WTC11 (cell line): ENCODE data around the gene SSC5D. TPM values are rescaled to one million over a fixed set of nuclear protein-coding genes. Genes with fewer than 3 reads are reported as not detected.
A peak's percentile ranks its signal among the peaks of the same experiment; 100 is the strongest.

Experiments used
- ATAC-seq: fragments of 200-7000 bp; cut with Tn5 transposase; 2 replicates; pipeline ENCODE4 v1.10.0; 2021; ENCODE audit warnings: mild to moderate bottlenecking, moderate library complexity
- CTCF ChIA-PET: fragments of 300-600 bp; sonication (Branson Sonifier 250); formaldehyde crosslinking; loops from one replicate; lab custom pipeline; 2021; ENCODE audit warnings: antibody characterized with exemption; lab: Charles Lee
- POLR2A ChIA-PET: fragments of 350-600 bp; sonication (Branson Sonifier 250); formaldehyde crosslinking; loops from one replicate; lab custom pipeline; 2021; ENCODE audit warnings: antibody characterized with exemption; lab: Charles Lee
- DNase-seq: peaks from one replicate; pipeline ENCODE4 v3.0.0; 2021; ENCODE audit warnings: low spot score
- H3K27ac Mint-ChIP-seq: 2 replicates; pipeline ENCODE4 v1.8.0; 2021; ENCODE audit warnings: mixed read lengths
- H3K27me3 Mint-ChIP-seq: 2 replicates; pipeline ENCODE4 v1.8.0; 2021; ENCODE audit warnings: low read depth, mild to moderate bottlenecking, moderate library complexity, mixed read lengths
- H3K36me3 Mint-ChIP-seq: 2 replicates; pipeline ENCODE4 v1.8.0; 2021; ENCODE audit warnings: mixed read lengths
- H3K4me1 Mint-ChIP-seq: 2 replicates; pipeline ENCODE4 v1.8.0; 2022; ENCODE audit warnings: mixed read lengths
- H3K4me3 Mint-ChIP-seq: 2 replicates; pipeline ENCODE4 v1.8.0; 2021; ENCODE audit warnings: mild to moderate bottlenecking, moderate library complexity, mixed read lengths
- H3K9me3 Mint-ChIP-seq: 2 replicates; pipeline ENCODE4 v1.8.0; 2021; ENCODE audit warnings: mixed read lengths
- GRHL2 ChIP-seq: fragments of 250-450 bp; sonication (Bioruptor Pico); IDR thresholded peaks from 2 replicates; pipeline ENCODE4 v1.8.0; 2022; ENCODE audit warnings: mild to moderate bottlenecking, moderate library complexity; ENCODE audit not compliant: insufficient replicate concordance, severe bottlenecking
- GTF2I ChIP-seq: fragments of 250-450 bp; sonication (Bioruptor Pico); conservative IDR thresholded peaks from 2 replicates; pipeline ENCODE4 v1.4.0; 2021; ENCODE audit warnings: mild to moderate bottlenecking
- JAZF1 ChIP-seq: fragments of 250-450 bp; sonication (Bioruptor Pico); IDR thresholded peaks from 2 replicates; pipeline ENCODE4 v1.9.0; 2021; ENCODE audit warnings: moderate library complexity, mild to moderate bottlenecking, inconsistent platforms
- NFYB ChIP-seq: sonication (generic); formaldehyde crosslinking; conservative IDR thresholded peaks from 2 replicates; pipeline ENCODE4 v1.8.0; 2022; ENCODE audit warnings: low read depth, missing genetic modification reagents
- NR3C1 ChIP-seq: sonication (generic); formaldehyde crosslinking; conservative IDR thresholded peaks from 2 replicates; pipeline ENCODE4 v1.8.1; 2023; ENCODE audit warnings: low read depth, mild to moderate bottlenecking, missing genetic modification reagents
- PRRX2 ChIP-seq: fragments of 250-450 bp; sonication (Bioruptor Pico); IDR thresholded peaks from 2 replicates; pipeline ENCODE4 v1.8.0; 2021; ENCODE audit warnings: mild to moderate bottlenecking
- SP1 ChIP-seq: sonication (generic); formaldehyde crosslinking; conservative IDR thresholded peaks from 2 replicates; pipeline ENCODE4 v1.8.1; 2022; ENCODE audit warnings: missing genetic modification reagents
- TEAD1 ChIP-seq: sonication (generic); formaldehyde crosslinking; IDR thresholded peaks from 2 replicates; pipeline ENCODE4 v1.8.0; 2022; ENCODE audit warnings: mild to moderate bottlenecking, missing genetic modification reagents
- TP53 ChIP-seq: sonication (generic); formaldehyde crosslinking; IDR thresholded peaks from 2 replicates; pipeline ENCODE4 v1.8.1; 2023; ENCODE audit warnings: mild to moderate bottlenecking, missing genetic modification reagents
- ZBTB21 ChIP-seq: sonication (generic); formaldehyde crosslinking; IDR thresholded peaks from 2 replicates; pipeline ENCODE4 v1.8.1; 2023; ENCODE audit warnings: mild to moderate bottlenecking, missing genetic modification reagents, borderline replicate concordance
- ZNF121 ChIP-seq: sonication (generic); formaldehyde crosslinking; IDR thresholded peaks from 2 replicates; pipeline ENCODE4 v1.8.0; 2023; ENCODE audit warnings: missing genetic modification reagents
- ZNF263 ChIP-seq: sonication (generic); formaldehyde crosslinking; IDR thresholded peaks from 2 replicates; pipeline ENCODE4 v1.8.1; 2022; ENCODE audit warnings: low read depth, mild to moderate bottlenecking, moderate library complexity, missing genetic modification reagents
- ZNF317 ChIP-seq: sonication (generic); formaldehyde crosslinking; IDR thresholded peaks from 2 replicates; pipeline ENCODE4 v1.8.1; 2023; ENCODE audit warnings: low read depth, mild to moderate bottlenecking, moderate library complexity, missing genetic modification reagents, borderline replicate concordance
- ZNF416 ChIP-seq: fragments of 250-450 bp; sonication (Bioruptor Pico); IDR thresholded peaks from 2 replicates; pipeline ENCODE4 v1.9.0; 2021; ENCODE audit warnings: mild to moderate bottlenecking, inconsistent platforms
- total RNA-seq: library from RNA; stranded (reverse); gene quantifications from 3 replicates; pipeline ENCODE4 v1.2.3, GENCODE V29; 2021
- TF ChIP-seq, protein P1 (sequence below): sonication (generic); formaldehyde crosslinking; IDR thresholded peaks from 2 replicates; pipeline ENCODE4 v1.8.0; 2022; ENCODE audit warnings: missing genetic modification reagents
- TF ChIP-seq, protein P2 (sequence below): fragments of 250-450 bp; sonication (Bioruptor Pico); conservative IDR thresholded peaks from 2 replicates; pipeline ENCODE4 v1.9.0; 2021; ENCODE audit warnings: mild to moderate bottlenecking
- TF ChIP-seq, protein P3 (sequence below): fragments of 250-450 bp; sonication (Bioruptor Pico); IDR thresholded peaks from 2 replicates; pipeline ENCODE4 v1.9.0; 2021; ENCODE audit warnings: mild to moderate bottlenecking
- TF ChIP-seq, protein P4 (sequence below): sonication (generic); formaldehyde crosslinking; IDR thresholded peaks from 2 replicates; pipeline ENCODE4 v1.8.1; 2023; ENCODE audit warnings: mild to moderate bottlenecking, missing genetic modification reagents, borderline replicate concordance
- TF ChIP-seq, protein P5 (sequence below): sonication (generic); formaldehyde crosslinking; IDR thresholded peaks from 2 replicates; pipeline ENCODE4 v1.8.1; 2023; ENCODE audit warnings: mild to moderate bottlenecking, missing genetic modification reagents

The SSC5D gene
- total RNA-seq, 1 experiment from 2014 or later = 2.9 TPM

DNA sequence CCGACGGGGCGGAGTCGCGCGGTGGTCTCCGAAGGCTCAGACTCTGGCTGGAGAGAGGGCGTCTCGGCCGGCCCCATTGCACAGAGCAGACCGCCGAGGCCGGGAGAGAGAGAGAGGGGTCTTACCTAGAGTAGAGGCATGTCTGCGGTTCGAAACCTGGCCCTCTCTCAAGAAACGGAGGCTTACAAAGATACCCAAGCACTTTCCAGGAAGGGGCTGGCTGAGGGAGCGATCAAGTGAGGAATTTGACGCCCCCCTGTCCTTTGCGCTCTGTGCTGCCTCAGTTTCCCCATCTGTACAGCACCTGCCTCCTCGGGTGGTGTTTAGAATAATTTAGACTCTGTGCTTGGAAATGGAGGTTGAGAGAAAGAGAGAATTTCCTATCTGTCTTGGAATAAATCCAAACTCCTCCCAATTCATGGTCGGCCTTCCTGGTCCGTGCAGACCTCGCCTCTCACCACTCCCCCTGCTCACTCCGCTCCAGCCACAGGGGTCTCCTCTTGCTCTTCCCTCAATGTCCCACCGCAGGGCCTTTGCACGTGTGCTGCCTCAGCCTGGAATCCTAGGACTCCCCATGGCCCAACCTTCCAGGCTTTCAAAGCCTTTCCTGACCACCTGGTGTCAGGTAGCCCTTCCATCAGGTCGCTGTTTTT lies 26.1 kb upstream of the SSC5D start:
- ATAC-seq = no peak
- ChIA-PET POLR2A (interaction anchor here (0.7 to 1.0 kb wide), 5 partner anchors 14 to 137 kb away, joined by 3 to 5 read pairs (median 4); partner anchors contain the start of genes FIZ1, KMT5C, SSC5D and ZNF628), CTCF (interaction anchor here (0.6 to 2.7 kb wide), 32 partner anchors 9 to 393 kb away, joined by 3 to 19 read pairs (median 3); partner anchors contain the start of genes IL11, NAT14, ZNF628 and ZNF784)

DNA sequence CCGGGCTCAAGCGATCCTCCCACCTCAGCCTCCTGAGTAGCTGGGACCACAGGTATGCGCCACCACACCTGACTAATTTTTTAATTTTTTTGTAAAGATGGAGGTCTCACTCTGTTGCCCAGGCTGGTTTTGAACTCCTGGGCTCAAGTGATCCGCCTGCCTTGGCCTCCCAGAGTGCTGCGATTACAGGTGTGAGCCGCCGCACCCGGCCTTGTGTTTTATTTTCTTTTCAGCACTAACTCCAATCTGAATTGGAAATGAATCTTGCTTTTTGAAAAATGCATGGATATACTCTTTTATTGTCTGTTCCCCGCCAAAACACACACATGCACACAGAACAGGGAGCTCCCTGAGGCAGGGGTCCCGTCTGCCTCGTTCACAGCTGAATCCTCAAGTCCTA lies 25.5 kb upstream of the SSC5D start:
- Mint-ChIP-seq H3K4me1 (peaks cover 47% of the 10 kb centered on the region), H3K36me3 (no peaks in the 10 kb centered on the region), H3K27ac (no peak overlapping the region), H3K4me3 (peak overlapping the region; percentile 84), H3K27me3 (peaks cover 28% of the 10 kb centered on the region), H3K9me3 (no peaks in the 10 kb centered on the region)
- CTCF ChIA-PET = interaction anchor here (0.6 to 2.2 kb wide), 5 partner anchors 10 to 170 kb away, joined by 3 to 16 read pairs (median 7); partner anchors contain the start of gene ZNF628
- DNase-seq (no peak), ATAC-seq (no peak)
- POLR2A ChIA-PET = no interaction called here
- TF ChIP-seq, protein P1, sequence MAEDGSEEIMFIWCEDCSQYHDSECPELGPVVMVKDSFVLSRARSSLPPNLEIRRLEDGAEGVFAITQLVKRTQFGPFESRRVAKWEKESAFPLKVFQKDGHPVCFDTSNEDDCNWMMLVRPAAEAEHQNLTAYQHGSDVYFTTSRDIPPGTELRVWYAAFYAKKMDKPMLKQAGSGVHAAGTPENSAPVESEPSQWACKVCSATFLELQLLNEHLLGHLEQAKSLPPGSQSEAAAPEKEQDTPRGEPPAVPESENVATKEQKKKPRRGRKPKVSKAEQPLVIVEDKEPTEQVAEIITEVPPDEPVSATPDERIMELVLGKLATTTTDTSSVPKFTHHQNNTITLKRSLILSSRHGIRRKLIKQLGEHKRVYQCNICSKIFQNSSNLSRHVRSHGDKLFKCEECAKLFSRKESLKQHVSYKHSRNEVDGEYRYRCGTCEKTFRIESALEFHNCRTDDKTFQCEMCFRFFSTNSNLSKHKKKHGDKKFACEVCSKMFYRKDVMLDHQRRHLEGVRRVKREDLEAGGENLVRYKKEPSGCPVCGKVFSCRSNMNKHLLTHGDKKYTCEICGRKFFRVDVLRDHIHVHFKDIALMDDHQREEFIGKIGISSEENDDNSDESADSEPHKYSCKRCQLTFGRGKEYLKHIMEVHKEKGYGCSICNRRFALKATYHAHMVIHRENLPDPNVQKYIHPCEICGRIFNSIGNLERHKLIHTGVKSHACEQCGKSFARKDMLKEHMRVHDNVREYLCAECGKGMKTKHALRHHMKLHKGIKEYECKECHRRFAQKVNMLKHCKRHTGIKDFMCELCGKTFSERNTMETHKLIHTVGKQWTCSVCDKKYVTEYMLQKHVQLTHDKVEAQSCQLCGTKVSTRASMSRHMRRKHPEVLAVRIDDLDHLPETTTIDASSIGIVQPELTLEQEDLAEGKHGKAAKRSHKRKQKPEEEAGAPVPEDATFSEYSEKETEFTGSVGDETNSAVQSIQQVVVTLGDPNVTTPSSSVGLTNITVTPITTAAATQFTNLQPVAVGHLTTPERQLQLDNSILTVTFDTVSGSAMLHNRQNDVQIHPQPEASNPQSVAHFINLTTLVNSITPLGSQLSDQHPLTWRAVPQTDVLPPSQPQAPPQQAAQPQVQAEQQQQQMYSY (CRISPR knock-in tag) = no peak
- TF ChIP-seq JAZF1 (CRISPR knock-in tag) (no peak), GRHL2 (no peak), TEAD1 (no peak), TP53 (CRISPR knock-in tag) (no peak), ZNF416 (CRISPR knock-in tag) (no peak), ZNF317 (no peak), NR3C1 (CRISPR knock-in tag) (no peak), ZNF121 (no peak), ZNF263 (CRISPR knock-in tag) (no peak), PRRX2 (CRISPR knock-in tag) (no peak), SP1 (CRISPR knock-in tag) (no peak)
- TF ChIP-seq, protein P2, sequence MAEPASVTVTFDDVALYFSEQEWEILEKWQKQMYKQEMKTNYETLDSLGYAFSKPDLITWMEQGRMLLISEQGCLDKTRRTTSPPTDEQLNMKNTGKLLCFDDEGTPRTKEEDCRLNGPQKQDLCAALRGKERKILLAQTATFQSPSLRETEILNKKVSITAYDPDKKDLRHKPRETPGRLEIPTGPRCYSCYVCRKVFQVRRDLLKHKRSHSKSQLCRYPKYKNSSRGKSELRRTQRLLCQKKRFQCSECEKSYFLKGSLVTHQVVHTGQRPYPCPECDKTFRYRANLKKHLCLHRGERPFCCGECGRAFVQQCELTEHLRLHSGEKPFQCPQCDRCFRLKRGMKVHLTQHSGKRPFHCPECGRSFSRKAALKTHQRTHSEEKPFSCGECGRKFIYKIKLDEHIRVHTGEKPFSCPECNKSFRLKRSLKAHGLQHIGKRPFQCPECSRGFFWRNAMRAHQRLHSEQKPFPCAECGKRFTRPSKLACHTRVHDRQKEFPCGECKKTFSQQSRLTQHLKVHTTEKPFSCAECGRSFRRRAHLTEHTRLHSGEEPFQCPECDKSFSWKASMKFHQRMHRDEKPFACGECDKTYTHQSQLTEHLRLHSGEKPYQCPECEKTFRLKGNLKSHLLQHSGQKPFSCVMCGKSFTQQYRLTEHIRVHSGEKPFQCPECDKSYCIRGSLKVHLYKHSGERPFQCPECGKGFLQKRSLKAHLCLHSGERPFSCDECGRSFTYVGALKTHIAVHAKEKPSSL (CRISPR knock-in tag) = no peak
- TF ChIP-seq, protein P3, sequence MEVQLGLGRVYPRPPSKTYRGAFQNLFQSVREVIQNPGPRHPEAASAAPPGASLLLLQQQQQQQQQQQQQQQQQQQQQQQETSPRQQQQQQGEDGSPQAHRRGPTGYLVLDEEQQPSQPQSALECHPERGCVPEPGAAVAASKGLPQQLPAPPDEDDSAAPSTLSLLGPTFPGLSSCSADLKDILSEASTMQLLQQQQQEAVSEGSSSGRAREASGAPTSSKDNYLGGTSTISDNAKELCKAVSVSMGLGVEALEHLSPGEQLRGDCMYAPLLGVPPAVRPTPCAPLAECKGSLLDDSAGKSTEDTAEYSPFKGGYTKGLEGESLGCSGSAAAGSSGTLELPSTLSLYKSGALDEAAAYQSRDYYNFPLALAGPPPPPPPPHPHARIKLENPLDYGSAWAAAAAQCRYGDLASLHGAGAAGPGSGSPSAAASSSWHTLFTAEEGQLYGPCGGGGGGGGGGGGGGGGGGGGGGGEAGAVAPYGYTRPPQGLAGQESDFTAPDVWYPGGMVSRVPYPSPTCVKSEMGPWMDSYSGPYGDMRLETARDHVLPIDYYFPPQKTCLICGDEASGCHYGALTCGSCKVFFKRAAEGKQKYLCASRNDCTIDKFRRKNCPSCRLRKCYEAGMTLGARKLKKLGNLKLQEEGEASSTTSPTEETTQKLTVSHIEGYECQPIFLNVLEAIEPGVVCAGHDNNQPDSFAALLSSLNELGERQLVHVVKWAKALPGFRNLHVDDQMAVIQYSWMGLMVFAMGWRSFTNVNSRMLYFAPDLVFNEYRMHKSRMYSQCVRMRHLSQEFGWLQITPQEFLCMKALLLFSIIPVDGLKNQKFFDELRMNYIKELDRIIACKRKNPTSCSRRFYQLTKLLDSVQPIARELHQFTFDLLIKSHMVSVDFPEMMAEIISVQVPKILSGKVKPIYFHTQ (CRISPR knock-in tag) = no peak
- TF ChIP-seq, protein P4, sequence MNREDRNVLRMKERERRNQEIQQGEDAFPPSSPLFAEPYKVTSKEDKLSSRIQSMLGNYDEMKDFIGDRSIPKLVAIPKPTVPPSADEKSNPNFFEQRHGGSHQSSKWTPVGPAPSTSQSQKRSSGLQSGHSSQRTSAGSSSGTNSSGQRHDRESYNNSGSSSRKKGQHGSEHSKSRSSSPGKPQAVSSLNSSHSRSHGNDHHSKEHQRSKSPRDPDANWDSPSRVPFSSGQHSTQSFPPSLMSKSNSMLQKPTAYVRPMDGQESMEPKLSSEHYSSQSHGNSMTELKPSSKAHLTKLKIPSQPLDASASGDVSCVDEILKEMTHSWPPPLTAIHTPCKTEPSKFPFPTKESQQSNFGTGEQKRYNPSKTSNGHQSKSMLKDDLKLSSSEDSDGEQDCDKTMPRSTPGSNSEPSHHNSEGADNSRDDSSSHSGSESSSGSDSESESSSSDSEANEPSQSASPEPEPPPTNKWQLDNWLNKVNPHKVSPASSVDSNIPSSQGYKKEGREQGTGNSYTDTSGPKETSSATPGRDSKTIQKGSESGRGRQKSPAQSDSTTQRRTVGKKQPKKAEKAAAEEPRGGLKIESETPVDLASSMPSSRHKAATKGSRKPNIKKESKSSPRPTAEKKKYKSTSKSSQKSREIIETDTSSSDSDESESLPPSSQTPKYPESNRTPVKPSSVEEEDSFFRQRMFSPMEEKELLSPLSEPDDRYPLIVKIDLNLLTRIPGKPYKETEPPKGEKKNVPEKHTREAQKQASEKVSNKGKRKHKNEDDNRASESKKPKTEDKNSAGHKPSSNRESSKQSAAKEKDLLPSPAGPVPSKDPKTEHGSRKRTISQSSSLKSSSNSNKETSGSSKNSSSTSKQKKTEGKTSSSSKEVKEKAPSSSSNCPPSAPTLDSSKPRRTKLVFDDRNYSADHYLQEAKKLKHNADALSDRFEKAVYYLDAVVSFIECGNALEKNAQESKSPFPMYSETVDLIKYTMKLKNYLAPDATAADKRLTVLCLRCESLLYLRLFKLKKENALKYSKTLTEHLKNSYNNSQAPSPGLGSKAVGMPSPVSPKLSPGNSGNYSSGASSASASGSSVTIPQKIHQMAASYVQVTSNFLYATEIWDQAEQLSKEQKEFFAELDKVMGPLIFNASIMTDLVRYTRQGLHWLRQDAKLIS (CRISPR knock-in tag) = no peak
- TF ChIP-seq, protein P5, sequence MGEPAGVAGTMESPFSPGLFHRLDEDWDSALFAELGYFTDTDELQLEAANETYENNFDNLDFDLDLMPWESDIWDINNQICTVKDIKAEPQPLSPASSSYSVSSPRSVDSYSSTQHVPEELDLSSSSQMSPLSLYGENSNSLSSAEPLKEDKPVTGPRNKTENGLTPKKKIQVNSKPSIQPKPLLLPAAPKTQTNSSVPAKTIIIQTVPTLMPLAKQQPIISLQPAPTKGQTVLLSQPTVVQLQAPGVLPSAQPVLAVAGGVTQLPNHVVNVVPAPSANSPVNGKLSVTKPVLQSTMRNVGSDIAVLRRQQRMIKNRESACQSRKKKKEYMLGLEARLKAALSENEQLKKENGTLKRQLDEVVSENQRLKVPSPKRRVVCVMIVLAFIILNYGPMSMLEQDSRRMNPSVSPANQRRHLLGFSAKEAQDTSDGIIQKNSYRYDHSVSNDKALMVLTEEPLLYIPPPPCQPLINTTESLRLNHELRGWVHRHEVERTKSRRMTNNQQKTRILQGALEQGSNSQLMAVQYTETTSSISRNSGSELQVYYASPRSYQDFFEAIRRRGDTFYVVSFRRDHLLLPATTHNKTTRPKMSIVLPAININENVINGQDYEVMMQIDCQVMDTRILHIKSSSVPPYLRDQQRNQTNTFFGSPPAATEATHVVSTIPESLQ = no peak

More for the DNA sequence above, 26.1 kb upstream of the SSC5D start:
- Mint-ChIP-seq H3K4me3 (peak overlapping the region; percentile 84), H3K4me1 (peaks cover 43% of the 10 kb centered on the region), H3K9me3 (no peaks in the 10 kb centered on the region), H3K36me3 (no peaks in the 10 kb centered on the region), H3K27me3 (peaks cover 23% of the 10 kb centered on the region), H3K27ac (peak overlapping the region; percentile 72)
- TF ChIP-seq ZBTB21 (no peak), TEAD1 (0 out of 2 replicates have a peak, but pooled peaks have one; percentile 7), NFYB (CRISPR knock-in tag) (peak; percentile 29; the same call in 1 of the 2 replicates), SP1 (CRISPR knock-in tag) (0 out of 2 replicates have a peak, but pooled peaks have one; percentile 33), GTF2I (CRISPR knock-in tag) (peak; percentile 91)
- no peak for DNase-seq
